Measurements from ENCODE around the gene FRAT1.

Gene FRAT1

DNA sequence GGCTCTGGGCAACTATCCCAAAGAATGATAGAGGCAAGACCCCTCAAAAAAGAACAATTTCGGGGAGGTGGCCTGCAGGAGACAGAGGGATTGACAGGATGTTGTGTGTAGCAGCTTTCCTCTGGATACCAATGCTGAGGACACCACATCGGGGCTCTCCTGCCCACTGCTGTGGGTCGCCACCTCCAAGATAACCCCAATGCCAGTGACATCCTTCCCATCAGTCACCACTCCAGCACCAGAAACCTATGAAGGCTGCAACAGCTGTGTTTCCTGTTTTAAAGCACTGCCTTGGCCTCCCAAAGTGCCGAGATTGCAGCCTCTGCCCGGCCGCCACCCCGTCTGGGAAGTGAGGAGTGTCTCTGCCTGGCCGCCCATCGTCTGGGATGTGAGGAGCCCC is 44.2 kb upstream of the FRAT1 start:
- H3K9me2 ChIP-seq (replicated peaks; ENCODE audit: control insufficient read depth, low read length), result no peaks in the 10 kb centered on the region
- H3K4me3 ChIP-seq (ENCODE audit: low read length), result peak overlapping the region; percentile 5; the same call in 1 of the 2 replicates
- no peak for TF ChIP-seq EZH2phosphoT487 (IDR thresholded peaks at IDR 0.05; ENCODE audit: borderline replicate concordance, low read length)
- TF ChIP-seq, protein P1, sequence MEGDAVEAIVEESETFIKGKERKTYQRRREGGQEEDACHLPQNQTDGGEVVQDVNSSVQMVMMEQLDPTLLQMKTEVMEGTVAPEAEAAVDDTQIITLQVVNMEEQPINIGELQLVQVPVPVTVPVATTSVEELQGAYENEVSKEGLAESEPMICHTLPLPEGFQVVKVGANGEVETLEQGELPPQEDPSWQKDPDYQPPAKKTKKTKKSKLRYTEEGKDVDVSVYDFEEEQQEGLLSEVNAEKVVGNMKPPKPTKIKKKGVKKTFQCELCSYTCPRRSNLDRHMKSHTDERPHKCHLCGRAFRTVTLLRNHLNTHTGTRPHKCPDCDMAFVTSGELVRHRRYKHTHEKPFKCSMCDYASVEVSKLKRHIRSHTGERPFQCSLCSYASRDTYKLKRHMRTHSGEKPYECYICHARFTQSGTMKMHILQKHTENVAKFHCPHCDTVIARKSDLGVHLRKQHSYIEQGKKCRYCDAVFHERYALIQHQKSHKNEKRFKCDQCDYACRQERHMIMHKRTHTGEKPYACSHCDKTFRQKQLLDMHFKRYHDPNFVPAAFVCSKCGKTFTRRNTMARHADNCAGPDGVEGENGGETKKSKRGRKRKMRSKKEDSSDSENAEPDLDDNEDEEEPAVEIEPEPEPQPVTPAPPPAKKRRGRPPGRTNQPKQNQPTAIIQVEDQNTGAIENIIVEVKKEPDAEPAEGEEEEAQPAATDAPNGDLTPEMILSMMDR (IDR thresholded peaks at IDR 0.05; ENCODE audit: low read depth, low read length, poor library complexity, severe bottlenecking), result no peak
- H3F3A ChIP-seq (ENCODE audit: control insufficient read depth, insufficient read depth), result peaks cover 13% of the 10 kb centered on the region
- peaks cover 64% of the 10 kb centered on the region for H3K79me2 ChIP-seq (ENCODE audit: control insufficient read depth, low read length)
- H3K4me2 ChIP-seq (ENCODE audit: low read length), result peak overlapping the region; percentile 33
- no peaks in the 10 kb centered on the region for H3K27me3 ChIP-seq (ENCODE audit: control insufficient read depth, low read length)
- H3K36me3 ChIP-seq (ENCODE audit: control insufficient read depth, low read length), result peaks cover 10% of the 10 kb centered on the region
- H3K4me1 ChIP-seq (ENCODE audit: control insufficient read depth, low read length), result peaks cover 24% of the 10 kb centered on the region
- H4K20me1 ChIP-seq (ENCODE audit: control insufficient read depth, insufficient read depth, low read depth, low read length), result peaks cover 4% of the 10 kb centered on the region; the same call in 1 of the 2 replicates
- no peaks in the 10 kb centered on the region for H3K9me3 ChIP-seq (ENCODE audit: control insufficient read depth, insufficient read depth, low read length)
- no peak overlapping the region for H3K27ac ChIP-seq (ENCODE audit: low read depth, low read length)

DNA sequence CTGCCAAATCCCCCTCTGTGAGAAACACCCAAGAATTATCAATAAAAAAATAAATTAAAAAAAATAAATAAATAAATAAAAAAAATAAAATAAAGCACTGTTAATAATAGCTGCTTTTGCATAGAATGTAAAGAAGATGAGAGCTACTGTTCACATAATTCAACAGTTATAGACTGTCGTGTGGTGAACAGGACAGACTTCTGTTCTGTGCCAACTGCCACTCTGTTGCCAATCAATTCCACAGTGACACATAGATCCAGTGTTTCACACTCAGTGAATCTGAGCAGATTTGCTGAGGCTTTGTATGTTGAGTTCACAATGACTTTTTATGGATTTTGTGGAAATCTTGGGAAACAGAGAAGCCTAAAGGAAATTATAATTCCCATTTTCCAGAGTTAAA is 41.5 kb upstream of the FRAT1 start:
- Histone ChIP-seq H3K27me3 (ENCODE audit: control insufficient read depth, low read length) (no peaks in the 10 kb centered on the region), H3K4me2 (ENCODE audit: low read length) (peak overlapping the region; percentile 59), H3K4me3 (ENCODE audit: low read length) (peak overlapping the region; percentile 50), H3K79me2 (ENCODE audit: control insufficient read depth, low read length) (peaks cover 71% of the 10 kb centered on the region), H3K9me3 (ENCODE audit: control insufficient read depth, insufficient read depth, low read length) (no peaks in the 10 kb centered on the region), H3K27ac (ENCODE audit: low read depth, low read length) (peak overlapping the region; percentile 9; the same call in 1 of the 2 replicates), H4K20me1 (ENCODE audit: control insufficient read depth, insufficient read depth, low read depth, low read length) (peaks cover 4% of the 10 kb centered on the region; the same call in 1 of the 2 replicates), H3K36me3 (ENCODE audit: control insufficient read depth, low read length) (peaks cover 10% of the 10 kb centered on the region), H3F3A (ENCODE audit: control insufficient read depth, insufficient read depth) (peaks cover 9% of the 10 kb centered on the region), H3K4me1 (ENCODE audit: control insufficient read depth, low read length) (peaks cover 24% of the 10 kb centered on the region), H3K9me2 (replicated peaks; ENCODE audit: control insufficient read depth, low read length) (no peaks in the 10 kb centered on the region)
- TF ChIP-seq EZH2phosphoT487 (IDR thresholded peaks at IDR 0.05; ENCODE audit: borderline replicate concordance, low read length), result no peak
- TF ChIP-seq, protein P1 (IDR thresholded peaks at IDR 0.05; ENCODE audit: low read depth, low read length, poor library complexity, severe bottlenecking), result no peak

DNA sequence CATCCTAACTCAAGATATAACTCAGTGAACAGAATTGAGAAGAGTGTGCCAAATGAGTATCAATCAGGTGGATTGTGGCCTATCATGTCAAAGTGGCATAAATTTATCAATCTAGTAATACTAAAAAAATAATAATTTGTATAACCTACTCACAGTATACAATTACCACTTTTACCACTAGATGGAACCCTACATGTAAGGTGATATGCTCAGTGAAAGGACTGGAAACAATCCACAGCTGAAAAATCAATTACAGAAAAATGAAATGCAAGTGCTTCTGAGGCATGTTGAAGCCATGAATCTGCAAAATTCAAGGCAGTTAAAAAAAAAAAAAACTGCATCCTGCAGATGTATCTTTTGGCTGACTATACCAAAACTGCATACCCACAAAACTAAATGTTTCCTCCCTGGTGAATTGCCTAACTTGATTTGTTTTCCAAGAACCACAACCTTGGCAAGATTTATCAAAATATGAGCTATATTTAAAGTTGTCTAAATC is 40.5 kb upstream of the FRAT1 start:
- Histone ChIP-seq H3K4me2 (ENCODE audit: low read length) (peak overlapping the region; percentile 59), H3K79me2 (ENCODE audit: control insufficient read depth, low read length) (peaks cover 70% of the 10 kb centered on the region), H3K4me3 (ENCODE audit: low read length) (peak overlapping the region; percentile 50), H3K4me1 (ENCODE audit: control insufficient read depth, low read length) (peaks cover 24% of the 10 kb centered on the region), H3F3A (ENCODE audit: control insufficient read depth, insufficient read depth) (peaks cover 9% of the 10 kb centered on the region), H3K27ac (ENCODE audit: low read depth, low read length) (peak overlapping the region; percentile 9; the same call in 1 of the 2 replicates), H3K27me3 (ENCODE audit: control insufficient read depth, low read length) (no peaks in the 10 kb centered on the region), H4K20me1 (ENCODE audit: control insufficient read depth, insufficient read depth, low read depth, low read length) (peaks cover 4% of the 10 kb centered on the region; the same call in 1 of the 2 replicates), H3K36me3 (ENCODE audit: control insufficient read depth, low read length) (peaks cover 9% of the 10 kb centered on the region), H3K9me3 (ENCODE audit: control insufficient read depth, insufficient read depth, low read length) (no peaks in the 10 kb centered on the region), H3K9me2 (replicated peaks; ENCODE audit: control insufficient read depth, low read length) (no peaks in the 10 kb centered on the region)
- no peak for TF ChIP-seq EZH2phosphoT487 (IDR thresholded peaks at IDR 0.05; ENCODE audit: borderline replicate concordance, low read length)
- TF ChIP-seq, protein P1 (IDR thresholded peaks at IDR 0.05; ENCODE audit: low read depth, low read length, poor library complexity, severe bottlenecking), result no peak
